NK-92 (cell line): ENCODE measurements around the gene ARMC12.

ENCODE experiments used
- DNase-seq: peaks from one replicate; lab custom pipeline; 2025; ENCODE audit not compliant: unreplicated experiment; lab: John Stamatoyannopoulos, UW

The ARMC12 gene

GRCh38 chr6:35774116-35774794 lies 37.4 kb downstream of the ARMC12 start:
- DNase-seq: no peak

- DNase-seq: no peak
Observed at GRCh38 chr6:35775031-35775430, 38.2 kb downstream of the ARMC12 start.

GRCh38 chr6:35776364-35777215 lies 39.8 kb downstream of the ARMC12 start, which contains the start of gene CLPSL2:
Gene CLPSL2 (plus strand): TSS chr6:35776598. CDS start chr6:35776619, 21 bp downstream.
- no peak for DNase-seq

- DNase-seq: no peak
Observed at GRCh38 chr6:35777356-35778102, 40.7 kb downstream of the ARMC12 start.

- DNase-seq: no peak
Observed at GRCh38 chr6:35778437-35778836, 41.6 kb downstream of the ARMC12 start.

GRCh38 chr6:35780719-35781118 lies 43.9 kb downstream of the ARMC12 start, which contains the start of gene CLPSL1:
Gene CLPSL1 (plus strand): TSS chr6:35781019. CDS start chr6:35781111, 92 bp downstream.
- DNase-seq: no peak

GRCh38 chr6:35781290-35781689 lies 44.5 kb downstream of the ARMC12 start:
- no peak for DNase-seq

- no peak for DNase-seq
Observed at GRCh38 chr6:35782424-35782823, 45.6 kb downstream of the ARMC12 start.

- no peak for DNase-seq
Observed at GRCh38 chr6:35784200-35784599, 47.4 kb downstream of the ARMC12 start.

GRCh38 chr6:35786272-35786671 lies 49.4 kb downstream of the ARMC12 start:
- DNase-seq: no peak

GRCh38 chr6:35786810-35787209 lies 50.0 kb downstream of the ARMC12 start:
- DNase-seq: no peak

GRCh38 chr6:35787266-35788218 lies 50.7 kb downstream of the ARMC12 start:
- no peak for DNase-seq

GRCh38 chr6:35788423-35788982 lies 51.7 kb downstream of the ARMC12 start:
- no peak for DNase-seq

GRCh38 chr6:35790683-35791082 lies 53.9 kb downstream of the ARMC12 start:
- DNase-seq: no peak

- no peak for DNase-seq
Observed at GRCh38 chr6:35794536-35795452, 58.0 kb downstream of the ARMC12 start.

- no peak for DNase-seq
Observed at GRCh38 chr6:35795453-35796071, 58.7 kb downstream of the ARMC12 start.

- DNase-seq: no peak
Observed at GRCh38 chr6:35796236-35796635, 59.4 kb downstream of the ARMC12 start.

- no peak for DNase-seq
Observed at GRCh38 chr6:35797837-35798526, 61.1 kb downstream of the ARMC12 start.
